ENCODE measurements around the gene OR2T3.
"Not testable (repeated sequence)": the region's sequence is repeated elsewhere in the genome, so short reads cannot be mapped to it uniquely, and the experiment has no call there.

GRCh38 chr1:248488289-248488688, 15.1 kb downstream of the OR2T3 start, which contains the start of gene OR2T5:
- not testable (repeated sequence) for TF ChIP-seq EZH2 (IDR thresholded peaks at IDR 0.05; ENCODE audit: borderline replicate concordance, low read length); CTCF (conservative IDR thresholded peaks at IDR 0.05 in 1 of 2, IDR thresholded peaks at IDR 0.05 in 1 of 2; ENCODE audit: extremely low read depth in 1 of 2, insufficient read depth in 1 of 2, low read depth in 1 of 2, low read length in 2 of 2)

All from mammary epithelial cell (primary cell).